Endometrial microvascular endothelial cells (primary cell): ENCODE results near the gene ANO4. TPM values are rescaled to one million over a fixed set of nuclear protein-coding genes. Genes with fewer than 3 reads are reported as not detected.

Source experiments
- in situ Hi-C: cut with HindIII; loops from 2 replicates; pipeline ENCODE4 v1.10.0; 2017; ENCODE audit warnings: low sequenced_read_pairs, low pct_unique_long_range_greater_than_20kb; ENCODE audit errors: inconsistent ontology term
- total RNA-seq: library from RNA; depleted of rRNA; stranded (reverse); fragments of >200 nt; gene quantifications from one replicate; pipeline ENCODE4 v1.2.3, GENCODE V29; 2015; ENCODE audit errors: inconsistent ontology term

Gene ANO4
- total RNA-seq, 1 donor from 2014 or later, result 0.74 TPM

GRCh38 chr12:101009274-101009673, 214.7 kb downstream of the ANO4 start:
- in situ Hi-C loops, result no loop called here

GRCh38 chr12:101010896-101011295, 216.3 kb downstream of the ANO4 start:
- in situ Hi-C loops, result no loop called here

GRCh38 chr12:101013993-101014392, 219.4 kb downstream of the ANO4 start:
- in situ Hi-C loops, result no loop called here

- in situ Hi-C loops, result no loop called here
These were observed 220.5 kb downstream of the ANO4 start for GRCh38 chr12:101015044-101015443.

- in situ Hi-C loops, result no loop called here
These were observed 224.0 kb downstream of the ANO4 start for GRCh38 chr12:101018540-101018939.

GRCh38 chr12:101019201-101019600, 224.6 kb downstream of the ANO4 start:
- in situ Hi-C loops, result no loop called here

GRCh38 chr12:101019667-101020066, 225.1 kb downstream of the ANO4 start:
- in situ Hi-C loops, result no loop called here

GRCh38 chr12:101021442-101021841, 226.9 kb downstream of the ANO4 start:
- in situ Hi-C loops, result no loop called here

GRCh38 chr12:101021911-101022388, 227.4 kb downstream of the ANO4 start:
- in situ Hi-C loops, result no loop called here

- in situ Hi-C loops, result no loop called here
These were observed 232.6 kb downstream of the ANO4 start for GRCh38 chr12:101027200-101027599.

GRCh38 chr12:101027816-101028215, 233.2 kb downstream of the ANO4 start:
- in situ Hi-C loops, result no loop called here

GRCh38 chr12:101038289-101038871, 243.8 kb downstream of the ANO4 start:
- in situ Hi-C loops, result no loop called here

GRCh38 chr12:101039848-101040531, 245.4 kb downstream of the ANO4 start:
- in situ Hi-C loops, result no loop called here

GRCh38 chr12:101040936-101041335, 246.4 kb downstream of the ANO4 start:
- in situ Hi-C loops, result no loop called here

- in situ Hi-C loops, result no loop called here
These were observed 247.6 kb downstream of the ANO4 start for GRCh38 chr12:101042211-101042610.

- in situ Hi-C loops, result no loop called here
These were observed 250.0 kb downstream of the ANO4 start for GRCh38 chr12:101044512-101045059.

GRCh38 chr12:101045486-101046464, 251.2 kb downstream of the ANO4 start:
- in situ Hi-C loops, result no loop called here

- in situ Hi-C loops, result no loop called here
These were observed 253.1 kb downstream of the ANO4 start for GRCh38 chr12:101047652-101048051.

GRCh38 chr12:101050631-101051030, 256.1 kb downstream of the ANO4 start:
- in situ Hi-C loops, result no loop called here
